Loucy (cell line): ENCODE data around the gene LRRC28.

Experiments
- CTCF ChIP-seq: fragments of 200-600 bp; sonication (generic); conservative IDR thresholded peaks from 2 replicates; pipeline ENCODE4 v1.5.1; 2014; ENCODE audit warnings: mild to moderate bottlenecking, antibody characterized with exemption, low read length
- EZH2phosphoT487 ChIP-seq: fragments of 200-600 bp; IDR thresholded peaks from 2 replicates; pipeline ENCODE4 v1.6.1; 2018; ENCODE audit warnings: antibody characterized with exemption, mild to moderate bottlenecking, moderate library complexity, borderline replicate concordance

GRCh38 chr15:99361545-99362185, 110.4 kb downstream of the LRRC28 start:
- TF ChIP-seq CTCF, result peak; percentile 81
- no peak for TF ChIP-seq EZH2phosphoT487
